Measurements from ENCODE around the gene STPG1. TPM values are rescaled to one million over a fixed set of nuclear protein-coding genes. Genes with fewer than 3 reads are reported as not detected.

The STPG1 gene
- total and polyA plus RNA-seq, 3 donors from 2014 or later: 25.1 to 67.6 (median 45.9) TPM

- no peaks in the 10 kb centered on the region for H3K27me3 ChIP-seq
- H3K36me3 ChIP-seq (ENCODE audit: low read depth, missing control alignments): no peaks in the 10 kb centered on the region
- intact Hi-C loops (cut with DNase I; ENCODE audit: low total_unique reads): no loop called here
- no peak overlapping the region for H3K4me3 ChIP-seq
- no peak for DNase-seq
- H3K4me1 ChIP-seq: no peaks in the 10 kb centered on the region
- H3K27ac ChIP-seq: no peak overlapping the region
- 56 to 62% methylated on average over 5 of the region's 5 CpGs for WGBS, 2 donors
- TF ChIP-seq POLR2A (IDR thresholded peaks at IDR 0.05) (no peak), CTCF (IDR thresholded peaks at IDR 0.05) (no peak)
- no peaks in the 10 kb centered on the region for H3K9me3 ChIP-seq
Measured at GRCh38 chr1:24336075-24336474, 77.5 kb downstream of the STPG1 start.

GRCh38 chr1:24331961-24332673, 81.5 kb downstream of the STPG1 start:
- Histone ChIP-seq H3K36me3 (ENCODE audit: low read depth, missing control alignments) (no peaks in the 10 kb centered on the region), H3K4me1 (no peaks in the 10 kb centered on the region), H3K9me3 (no peaks in the 10 kb centered on the region), H3K27ac (no peak overlapping the region), H3K27me3 (no peaks in the 10 kb centered on the region), H3K4me3 (no peak overlapping the region)
- 89 to 93% methylated on average over 7 of the region's 7 CpGs for WGBS, 2 donors
- intact Hi-C loops (cut with DNase I; ENCODE audit: low total_unique reads): no loop called here
- DNase-seq: no peak
- TF ChIP-seq CTCF (IDR thresholded peaks at IDR 0.05): no peak
- no peak for TF ChIP-seq POLR2A (IDR thresholded peaks at IDR 0.05)

DNA sequence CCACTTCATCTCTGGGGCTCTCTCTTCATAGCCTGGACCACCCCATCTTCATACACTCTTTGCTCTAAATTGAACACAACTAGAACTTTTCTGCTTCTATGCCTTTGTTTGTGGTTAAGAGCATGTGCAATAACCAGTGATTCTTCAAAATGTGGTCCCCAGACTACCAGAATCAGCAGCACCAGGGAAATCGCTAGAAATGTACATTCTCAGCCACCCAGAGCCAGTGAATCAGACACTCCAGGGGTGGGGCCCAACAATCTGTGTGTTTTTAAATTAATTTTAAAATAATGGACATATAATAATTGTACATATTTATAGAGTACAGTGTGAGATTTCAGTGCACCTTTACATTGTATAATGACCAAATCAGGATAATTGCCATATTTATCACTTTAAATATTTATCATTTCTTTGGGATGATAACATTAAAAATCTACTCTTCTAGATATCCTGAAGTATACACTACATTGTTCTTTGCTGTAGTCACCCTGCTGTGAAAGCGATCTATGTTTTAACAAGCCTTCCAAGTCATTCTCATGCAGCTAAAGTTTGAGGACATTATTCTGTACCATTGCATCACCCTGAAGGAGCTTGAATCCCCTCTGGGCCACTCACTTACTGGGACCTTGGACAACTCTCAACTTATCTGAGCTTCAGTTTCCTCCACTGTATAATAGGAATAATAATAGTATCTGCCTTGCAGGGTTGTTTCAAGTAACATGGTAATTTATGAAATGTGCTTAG, 83.6 kb downstream of the STPG1 start:
- 88 to 93% methylated on average over 2 of the region's 2 CpGs for WGBS, 2 donors
- intact Hi-C loops (cut with DNase I; ENCODE audit: low total_unique reads): no loop called here
- no peak overlapping the region for H3K4me3 ChIP-seq
- no peaks in the 10 kb centered on the region for H3K4me1 ChIP-seq
- no peak for DNase-seq
- no peaks in the 10 kb centered on the region for H3K36me3 ChIP-seq (ENCODE audit: low read depth, missing control alignments)
- H3K9me3 ChIP-seq: no peaks in the 10 kb centered on the region
- TF ChIP-seq CTCF (IDR thresholded peaks at IDR 0.05) (no peak), POLR2A (IDR thresholded peaks at IDR 0.05) (no peak)
- no peaks in the 10 kb centered on the region for H3K27me3 ChIP-seq
- H3K27ac ChIP-seq: no peak overlapping the region

DNA sequence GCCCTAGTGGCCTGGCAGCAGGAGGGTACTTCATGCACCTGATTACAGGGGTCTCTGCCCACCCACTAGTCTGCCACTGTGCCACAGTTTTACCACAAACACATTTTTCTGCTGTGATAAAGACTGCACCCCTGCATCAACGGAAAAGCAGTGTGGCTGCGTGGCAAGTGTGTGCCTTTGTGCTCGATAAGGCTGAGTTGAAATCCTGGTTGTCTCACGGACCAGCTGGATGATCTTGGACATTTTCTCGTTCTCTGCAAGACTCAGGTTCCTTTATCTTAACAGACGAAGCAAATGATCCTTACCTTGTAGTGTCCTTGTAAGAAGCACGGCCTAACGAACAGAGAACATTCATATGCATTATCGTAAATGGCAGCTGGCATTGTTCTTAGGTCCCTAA, 84.3 kb downstream of the STPG1 start:
- no peak for TF ChIP-seq CTCF (IDR thresholded peaks at IDR 0.05)
- TF ChIP-seq POLR2A (IDR thresholded peaks at IDR 0.05): no peak
- no peaks in the 10 kb centered on the region for H3K36me3 ChIP-seq (ENCODE audit: low read depth, missing control alignments)
- WGBS, 2 donors: 80 to 93% methylated on average over 9 of the region's 9 CpGs
- intact Hi-C loops (cut with DNase I; ENCODE audit: low total_unique reads): no loop called here
- no peak overlapping the region for H3K4me3 ChIP-seq
- no peak overlapping the region for H3K27ac ChIP-seq
- H3K9me3 ChIP-seq: no peaks in the 10 kb centered on the region
- DNase-seq: no peak
- H3K4me1 ChIP-seq: no peaks in the 10 kb centered on the region
- H3K27me3 ChIP-seq: no peaks in the 10 kb centered on the region

Measured in testis (tissue), 3 donors.